ENCODE data around the gene NIP7. TPM values are rescaled to one million over a fixed set of nuclear protein-coding genes. Genes with fewer than 3 reads are reported as not detected.

Gene NIP7
- total RNA-seq, 1 experiment from 2014 or later = 25.4 TPM

- CTCF ChIA-PET = no interaction called here
- Histone ChIP-seq H3K36me3 (ENCODE audit: low read depth, low read length) (peaks cover 23% of the 10 kb centered on the region), H3K79me2 (ENCODE audit: low read length) (peaks cover 35% of the 10 kb centered on the region), H3K4me1 (ENCODE audit: insufficient read depth, low read length) (peaks cover 13% of the 10 kb centered on the region), H3F3A (ENCODE audit: low read length, unreplicated experiment) (no peaks in the 10 kb centered on the region), H3K4me3 (ENCODE audit: low read length) (no peak overlapping the region), H3K4me2 (ENCODE audit: low read length) (no peak overlapping the region), H3K27me3 (ENCODE audit: low read length) (no peaks in the 10 kb centered on the region), H3K9me2 (replicated peaks; ENCODE audit: low read length) (no peaks in the 10 kb centered on the region), H3K9ac (ENCODE audit: low read length) (no peak overlapping the region), H4K20me1 (ENCODE audit: low read length) (no peaks in the 10 kb centered on the region), H2AFZ (ENCODE audit: low read length) (no peak overlapping the region), H3K9me3 (ENCODE audit: low read length) (no peaks in the 10 kb centered on the region), H3K27ac (ENCODE audit: low read length) (no peak overlapping the region)
- BruUV-seq (replicated peaks) = no TSS peak
- ATAC-seq (no peak), DNase-seq (no peak)
- TF ChIP-seq EZH2phosphoT487 (IDR thresholded peaks at IDR 0.05; ENCODE audit: borderline replicate concordance, low read length) = no peak
- TF ChIP-seq, protein P1, sequence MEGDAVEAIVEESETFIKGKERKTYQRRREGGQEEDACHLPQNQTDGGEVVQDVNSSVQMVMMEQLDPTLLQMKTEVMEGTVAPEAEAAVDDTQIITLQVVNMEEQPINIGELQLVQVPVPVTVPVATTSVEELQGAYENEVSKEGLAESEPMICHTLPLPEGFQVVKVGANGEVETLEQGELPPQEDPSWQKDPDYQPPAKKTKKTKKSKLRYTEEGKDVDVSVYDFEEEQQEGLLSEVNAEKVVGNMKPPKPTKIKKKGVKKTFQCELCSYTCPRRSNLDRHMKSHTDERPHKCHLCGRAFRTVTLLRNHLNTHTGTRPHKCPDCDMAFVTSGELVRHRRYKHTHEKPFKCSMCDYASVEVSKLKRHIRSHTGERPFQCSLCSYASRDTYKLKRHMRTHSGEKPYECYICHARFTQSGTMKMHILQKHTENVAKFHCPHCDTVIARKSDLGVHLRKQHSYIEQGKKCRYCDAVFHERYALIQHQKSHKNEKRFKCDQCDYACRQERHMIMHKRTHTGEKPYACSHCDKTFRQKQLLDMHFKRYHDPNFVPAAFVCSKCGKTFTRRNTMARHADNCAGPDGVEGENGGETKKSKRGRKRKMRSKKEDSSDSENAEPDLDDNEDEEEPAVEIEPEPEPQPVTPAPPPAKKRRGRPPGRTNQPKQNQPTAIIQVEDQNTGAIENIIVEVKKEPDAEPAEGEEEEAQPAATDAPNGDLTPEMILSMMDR (conservative IDR thresholded peaks at IDR 0.05; ENCODE audit: low read depth, low read length) = no peak
- no peak for TF ChIP-seq EZH2 (IDR thresholded peaks at IDR 0.05; ENCODE audit: low read length, unreplicated experiment)
- intact Hi-C loops (cut with micrococcal nuclease) = no loop called here
- POLR2A ChIA-PET (ENCODE audit: unreplicated experiment) = no interaction called here
Measured at GRCh38 chr16:69344171-69344570, 4.6 kb downstream of the NIP7 start.

DNA sequence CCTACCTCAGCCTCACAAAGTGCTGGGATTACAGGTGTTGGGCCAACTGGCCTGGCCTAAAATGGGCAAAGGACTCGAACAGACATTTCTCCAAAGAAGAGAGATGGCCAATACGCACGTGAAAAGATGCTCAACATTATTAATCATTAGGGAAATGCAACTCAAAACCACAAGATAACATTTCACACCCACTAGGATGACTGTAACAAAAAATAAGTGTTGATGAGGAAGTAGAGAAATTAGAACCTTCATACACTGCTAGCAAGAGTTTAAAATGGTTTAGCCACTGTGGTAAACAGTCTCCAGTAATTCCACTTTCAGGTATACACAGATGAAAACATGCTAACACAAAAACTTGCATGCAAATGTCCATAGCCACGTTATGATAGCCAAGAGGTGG, 6.4 kb downstream of the NIP7 start:
- H3K9me3 ChIP-seq (ENCODE audit: low read length) = no peaks in the 10 kb centered on the region
- no peak for ATAC-seq

DNA sequence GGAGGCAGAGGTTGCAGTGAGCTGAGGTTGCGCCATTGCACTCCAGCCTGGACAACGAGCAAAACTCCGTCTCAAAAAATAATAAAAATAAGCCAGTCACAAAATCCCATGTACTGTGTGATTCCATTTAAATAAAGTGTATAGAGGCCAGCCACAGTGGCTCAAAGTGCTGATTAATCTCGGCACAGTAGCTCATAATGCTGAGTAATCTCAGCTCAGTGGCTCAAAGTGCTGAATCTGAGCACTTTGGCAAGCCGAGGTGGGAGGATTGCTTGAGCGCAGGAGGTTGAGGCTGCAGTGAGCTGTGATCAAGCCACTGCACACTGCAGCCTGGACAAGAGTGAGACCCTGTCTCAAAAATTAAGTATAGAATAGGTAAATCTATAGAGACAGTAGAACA, 7.1 kb downstream of the NIP7 start:
- Histone ChIP-seq H3K9ac (ENCODE audit: low read length) (no peak overlapping the region), H3K4me2 (ENCODE audit: low read length) (no peak overlapping the region), H3K27ac (ENCODE audit: low read length) (no peak overlapping the region), H3K27me3 (ENCODE audit: low read length) (no peaks in the 10 kb centered on the region), H3K79me2 (ENCODE audit: low read length) (peaks cover 12% of the 10 kb centered on the region), H3K36me3 (ENCODE audit: low read depth, low read length) (peaks cover 13% of the 10 kb centered on the region), H3K9me2 (replicated peaks; ENCODE audit: low read length) (no peaks in the 10 kb centered on the region), H4K20me1 (ENCODE audit: low read length) (no peaks in the 10 kb centered on the region), H2AFZ (ENCODE audit: low read length) (no peak overlapping the region), H3F3A (ENCODE audit: low read length, unreplicated experiment) (no peaks in the 10 kb centered on the region), H3K4me1 (ENCODE audit: insufficient read depth, low read length) (peaks cover under 1% of the 10 kb centered on the region; the same call in 1 of the 2 replicates), H3K9me3 (ENCODE audit: low read length) (no peaks in the 10 kb centered on the region), H3K4me3 (ENCODE audit: low read length) (no peak overlapping the region)
- no TSS peak for BruUV-seq (replicated peaks)
- POLR2A ChIA-PET (ENCODE audit: unreplicated experiment) = no interaction called here
- no peak for TF ChIP-seq EZH2 (IDR thresholded peaks at IDR 0.05; ENCODE audit: low read length, unreplicated experiment)
- TF ChIP-seq, protein P1 (conservative IDR thresholded peaks at IDR 0.05; ENCODE audit: low read depth, low read length) = no peak
- no peak for TF ChIP-seq EZH2phosphoT487 (IDR thresholded peaks at IDR 0.05; ENCODE audit: borderline replicate concordance, low read length)
- DNase-seq = no peak
- intact Hi-C loops (cut with micrococcal nuclease) = no loop called here
- CTCF ChIA-PET = no interaction called here
- no peak for ATAC-seq

More for the DNA sequence above, 6.4 kb downstream of the NIP7 start:
- Histone ChIP-seq H3K36me3 (ENCODE audit: low read depth, low read length) (peaks cover 21% of the 10 kb centered on the region), H3K4me3 (ENCODE audit: low read length) (no peak overlapping the region), H3K27me3 (ENCODE audit: low read length) (no peaks in the 10 kb centered on the region), H4K20me1 (ENCODE audit: low read length) (no peaks in the 10 kb centered on the region), H3F3A (ENCODE audit: low read length, unreplicated experiment) (no peaks in the 10 kb centered on the region), H2AFZ (ENCODE audit: low read length) (no peak overlapping the region), H3K9ac (ENCODE audit: low read length) (no peak overlapping the region), H3K79me2 (ENCODE audit: low read length) (peaks cover 20% of the 10 kb centered on the region), H3K4me2 (ENCODE audit: low read length) (no peak overlapping the region), H3K27ac (ENCODE audit: low read length) (no peak overlapping the region), H3K9me2 (replicated peaks; ENCODE audit: low read length) (no peaks in the 10 kb centered on the region), H3K4me1 (ENCODE audit: insufficient read depth, low read length) (peaks cover 8% of the 10 kb centered on the region)
- intact Hi-C loops (cut with micrococcal nuclease) = no loop called here
- no peak for TF ChIP-seq EZH2 (IDR thresholded peaks at IDR 0.05; ENCODE audit: low read length, unreplicated experiment)
- no peak for DNase-seq
- ChIA-PET CTCF (no interaction called here), POLR2A (ENCODE audit: unreplicated experiment) (no interaction called here)
- no TSS peak for BruUV-seq (replicated peaks)
